Smooth muscle cell (in vitro differentiated cells): ENCODE results near the gene CCDC68. TPM values are rescaled to one million over a fixed set of nuclear protein-coding genes. Genes with fewer than 3 reads are reported as not detected.

ENCODE experiments used
- DNase-seq: peaks from one replicate; lab custom pipeline; 2025; ENCODE audit not compliant: unreplicated experiment; lab: John Stamatoyannopoulos, UW
- H2AFZ ChIP-seq: fragments of 200-600 bp; sonication (generic); 2 replicates; pipeline ENCODE4 v1.6.0; 2016; ENCODE audit warnings: antibody characterized with exemption, low read depth, mild to moderate bottlenecking
- H3F3A ChIP-seq: fragments of 200-600 bp; sonication (generic); 2 replicates; pipeline ENCODE4 v1.6.0; 2017; ENCODE audit warnings: antibody characterized with exemption, low read depth
- H3K27ac ChIP-seq: fragments of 200-600 bp; sonication (generic); 2 replicates; pipeline ENCODE4 v1.5.1; 2016; ENCODE audit warnings: low read depth, mild to moderate bottlenecking
- H3K27me3 ChIP-seq: fragments of 200-600 bp; sonication (generic); 2 replicates; pipeline ENCODE4 v1.6.1; 2016; ENCODE audit warnings: low read depth, mild to moderate bottlenecking
- H3K36me3 ChIP-seq: fragments of 200-600 bp; sonication (generic); 2 replicates; pipeline ENCODE4 v1.5.1; 2016; ENCODE audit warnings: low read depth
- H3K4me1 ChIP-seq: fragments of 200-600 bp; sonication (generic); 2 replicates; pipeline ENCODE4 v1.5.1; 2016; ENCODE audit warnings: low read depth
- H3K4me2 ChIP-seq: fragments of 200-600 bp; sonication (generic); 2 replicates; pipeline ENCODE4 v1.6.0; 2016; ENCODE audit warnings: mild to moderate bottlenecking
- H3K4me3 ChIP-seq: fragments of 200-600 bp; sonication (generic); 2 replicates; pipeline ENCODE4 v1.5.1; 2016; ENCODE audit warnings: mild to moderate bottlenecking
- H3K79me2 ChIP-seq: fragments of 200-600 bp; sonication (generic); 2 replicates; pipeline ENCODE4 v1.6.0; 2016; ENCODE audit warnings: low read depth, mild to moderate bottlenecking
- H3K9ac ChIP-seq: fragments of 200-600 bp; sonication (generic); 2 replicates; pipeline ENCODE4 v1.6.0; 2016; ENCODE audit warnings: low read depth
- H3K9me3 ChIP-seq: fragments of 200-600 bp; sonication (generic); replicated peaks from 2 replicates; pipeline ENCODE4 v1.5.1; 2016; ENCODE audit warnings: low read depth
- H4K20me1 ChIP-seq: fragments of 200-600 bp; sonication (generic); 2 replicates; pipeline ENCODE4 v1.6.0; 2016; ENCODE audit warnings: low read depth
- CTCF ChIP-seq: fragments of 200-600 bp; sonication (generic); IDR thresholded peaks from 2 replicates; pipeline ENCODE4 v1.5.1; 2017; ENCODE audit warnings: borderline replicate concordance, mild to moderate bottlenecking, antibody characterized with exemption; ENCODE audit not compliant: insufficient read depth, poor library complexity, severe bottlenecking
- WGBS: methylation state at CpG from one replicate; pipeline ENCODE4 v1.1.7; 2016; ENCODE audit warnings: low lambda C conversion rate; 5-methylcytosine and 5-hydroxymethylcytosine counted together
- polyA plus RNA-seq: library from polyadenylated mRNA; unstranded; fragments of >200 nt; fragmentation: Nextera tagmentation; extraction: Ambion mirVana; gene quantifications from 2 replicates; pipeline ENCODE4 v1.2.1, GENCODE V29; 2016
- total RNA-seq: library from RNA; depleted of rRNA; stranded (reverse); fragments of >200 nt; gene quantifications from 2 replicates; pipeline ENCODE4 v1.2.3, GENCODE V29; 2014

The CCDC68 gene
- total and polyA plus RNA-seq, 2 experiments from 2014 or later: 4.8 to 6.2 TPM

- Histone ChIP-seq H3K4me1 (no peaks in the 10 kb centered on the region), H3F3A (no peaks in the 10 kb centered on the region), H3K4me3 (no peak overlapping the region), H4K20me1 (no peaks in the 10 kb centered on the region), H3K9me3 (no peaks in the 10 kb centered on the region), H3K9ac (no peak overlapping the region), H3K27ac (no peak overlapping the region), H3K27me3 (no peaks in the 10 kb centered on the region), H3K36me3 (no peaks in the 10 kb centered on the region), H3K4me2 (no peak overlapping the region), H2AFZ (no peak overlapping the region), H3K79me2 (no peaks in the 10 kb centered on the region)
- no peak for TF ChIP-seq CTCF
- no peak for DNase-seq
- 58% methylated on average over 6 of the region's 6 CpGs for WGBS
Observed at GRCh38 chr18:54906331-54907185, 52.7 kb downstream of the CCDC68 start.

GRCh38 chr18:54905629-54906028 lies 53.6 kb downstream of the CCDC68 start:
- DNase-seq: no peak
- no peaks in the 10 kb centered on the region for H3K27me3 ChIP-seq
- H3K4me2 ChIP-seq: no peak overlapping the region
- no peak for TF ChIP-seq CTCF
- H3F3A ChIP-seq: no peaks in the 10 kb centered on the region
- no peaks in the 10 kb centered on the region for H3K79me2 ChIP-seq
- WGBS: 97% methylated on average over 5 of the region's 5 CpGs
- H3K9ac ChIP-seq: no peak overlapping the region
- no peaks in the 10 kb centered on the region for H3K9me3 ChIP-seq
- no peaks in the 10 kb centered on the region for H4K20me1 ChIP-seq
- H3K27ac ChIP-seq: no peak overlapping the region
- H3K4me1 ChIP-seq: no peaks in the 10 kb centered on the region
- H2AFZ ChIP-seq: no peak overlapping the region
- H3K36me3 ChIP-seq: no peaks in the 10 kb centered on the region
- H3K4me3 ChIP-seq: no peak overlapping the region

GRCh38 chr18:54904581-54904980 lies 54.7 kb downstream of the CCDC68 start:
- Histone ChIP-seq H3K4me3 (no peak overlapping the region), H3K79me2 (no peaks in the 10 kb centered on the region), H3K4me1 (no peaks in the 10 kb centered on the region), H3K9ac (no peak overlapping the region), H3K27ac (no peak overlapping the region), H3K9me3 (no peaks in the 10 kb centered on the region), H2AFZ (no peak overlapping the region), H3F3A (no peaks in the 10 kb centered on the region), H3K36me3 (no peaks in the 10 kb centered on the region), H3K27me3 (no peaks in the 10 kb centered on the region), H3K4me2 (no peak overlapping the region), H4K20me1 (no peaks in the 10 kb centered on the region)
- TF ChIP-seq CTCF: no peak
- DNase-seq: no peak
- 87% methylated on average over 2 of the region's 2 CpGs for WGBS

- Histone ChIP-seq H3K4me3 (no peak overlapping the region), H3K27ac (no peak overlapping the region), H3K79me2 (no peaks in the 10 kb centered on the region), H3F3A (no peaks in the 10 kb centered on the region), H2AFZ (no peak overlapping the region), H3K9me3 (no peaks in the 10 kb centered on the region), H3K36me3 (no peaks in the 10 kb centered on the region), H3K4me2 (no peak overlapping the region), H4K20me1 (no peaks in the 10 kb centered on the region), H3K27me3 (no peaks in the 10 kb centered on the region), H3K4me1 (no peaks in the 10 kb centered on the region), H3K9ac (no peak overlapping the region)
- no peak for DNase-seq
- no peak for TF ChIP-seq CTCF
- WGBS: 86% methylated on average over 2 of the region's 2 CpGs
Observed at GRCh38 chr18:54900290-54900689, 59.0 kb downstream of the CCDC68 start.
